ENCODE results near the gene MED26.

DNA sequence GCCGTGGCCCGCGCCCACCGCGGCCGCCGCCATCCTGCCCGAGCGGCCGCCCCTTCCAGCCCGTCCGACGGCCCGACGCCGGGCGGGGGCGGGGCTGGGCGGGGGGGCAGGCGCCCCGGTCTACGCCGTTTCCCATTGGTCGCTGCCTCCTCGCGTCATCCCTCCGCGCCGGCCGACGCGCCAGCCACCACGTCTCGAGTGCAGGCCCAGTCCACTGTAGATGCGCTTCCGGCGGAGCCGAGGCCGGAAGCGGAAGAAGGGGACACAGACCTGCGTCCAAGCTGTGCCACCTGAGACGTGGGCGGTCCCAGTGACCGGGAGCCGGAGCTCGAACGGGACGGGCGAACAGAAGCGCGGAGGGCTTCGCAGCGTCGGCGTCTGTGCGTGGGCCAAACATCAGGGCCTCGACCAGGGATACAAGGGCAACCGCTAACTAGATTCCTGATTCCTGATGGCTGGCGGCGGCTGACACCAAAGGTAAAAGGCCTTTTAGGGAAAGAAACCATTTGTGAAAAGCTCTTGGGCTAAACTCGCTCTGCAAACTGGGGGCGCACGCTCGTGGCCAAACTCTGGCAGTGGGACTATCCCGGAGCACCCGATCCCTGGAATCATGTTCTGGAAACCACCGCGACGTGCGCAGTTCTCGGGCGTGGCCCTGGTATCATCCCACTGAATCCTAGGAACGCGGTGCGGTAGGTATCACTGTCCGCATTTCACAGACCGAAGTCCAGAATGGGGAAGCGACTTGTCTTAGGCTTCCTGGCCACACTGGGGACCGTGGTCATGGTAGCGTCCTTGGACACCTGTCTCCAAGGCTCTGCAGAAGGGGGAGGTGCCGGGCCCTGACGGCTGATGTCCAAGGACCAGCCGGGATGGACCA, 55.4 kb downstream of the MED26 start, which contains the start of gene SLC35E1:
- TF ChIP-seq, protein P1, sequence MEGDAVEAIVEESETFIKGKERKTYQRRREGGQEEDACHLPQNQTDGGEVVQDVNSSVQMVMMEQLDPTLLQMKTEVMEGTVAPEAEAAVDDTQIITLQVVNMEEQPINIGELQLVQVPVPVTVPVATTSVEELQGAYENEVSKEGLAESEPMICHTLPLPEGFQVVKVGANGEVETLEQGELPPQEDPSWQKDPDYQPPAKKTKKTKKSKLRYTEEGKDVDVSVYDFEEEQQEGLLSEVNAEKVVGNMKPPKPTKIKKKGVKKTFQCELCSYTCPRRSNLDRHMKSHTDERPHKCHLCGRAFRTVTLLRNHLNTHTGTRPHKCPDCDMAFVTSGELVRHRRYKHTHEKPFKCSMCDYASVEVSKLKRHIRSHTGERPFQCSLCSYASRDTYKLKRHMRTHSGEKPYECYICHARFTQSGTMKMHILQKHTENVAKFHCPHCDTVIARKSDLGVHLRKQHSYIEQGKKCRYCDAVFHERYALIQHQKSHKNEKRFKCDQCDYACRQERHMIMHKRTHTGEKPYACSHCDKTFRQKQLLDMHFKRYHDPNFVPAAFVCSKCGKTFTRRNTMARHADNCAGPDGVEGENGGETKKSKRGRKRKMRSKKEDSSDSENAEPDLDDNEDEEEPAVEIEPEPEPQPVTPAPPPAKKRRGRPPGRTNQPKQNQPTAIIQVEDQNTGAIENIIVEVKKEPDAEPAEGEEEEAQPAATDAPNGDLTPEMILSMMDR (IDR thresholded peaks at IDR 0.05; ENCODE audit: low read length): no peak
- TF ChIP-seq EZH2 (optimal IDR thresholded peaks at IDR 0.05; ENCODE audit: low read depth, low read length): no peak
